Camera-type eye (tissue), 1 donor: Measurements from ENCODE around the gene NDUFB4. TPM values are rescaled to one million over a fixed set of nuclear protein-coding genes. Genes with fewer than 3 reads are reported as not detected.

Experiments used
- total RNA-seq: library from RNA; depleted of rRNA; stranded (reverse); fragments of >200 nt; gene quantifications from one replicate; pipeline ENCODE4 v1.2.3, GENCODE V29; 2014

The NDUFB4 gene
- total RNA-seq, result 34.7 TPM

GRCh38 chr3:120596116-120596852 lies at the start of gene NDUFB4:
NDUFB4 (plus strand) TSS chr3:120596336; CDS start chr3:120596360, 24 bp downstream.

Other genes starting within 250 kb of the NDUFB4 start
- gene LRRC58, start 247.0 kb upstream of the NDUFB4 start, total RNA-seq, result 51.2 TPM
- gene FSTL1, start 145.3 kb upstream of the NDUFB4 start, total RNA-seq, result 786 TPM
- 0.82 TPM for gene HGD, start 85.9 kb downstream of the NDUFB4 start, total RNA-seq
- 60.0 TPM for gene RABL3, start 146.2 kb downstream of the NDUFB4 start, total RNA-seq
- gene GTF2E1, start 146.4 kb downstream of the NDUFB4 start, total RNA-seq, result 20.3 TPM